HUDEP-2 (cell line): Measurements from ENCODE around the gene TVP23A.

Experiments used
- DNase-seq, 76 experiments: peaks; one replicate each; lab custom pipeline; 2025; ENCODE audit not compliant: unreplicated experiment in 76 of 76; lab: John Stamatoyannopoulos, UW

Gene TVP23A

GRCh38 chr16:10817963-10818941 is at the start of gene TVP23A:
Gene TVP23A, minus strand, starts transcription at chr16:10818794. Its CDS starts 301 bp downstream, at chr16:10818493.
- no peak for DNase-seq

- no peak for DNase-seq
Observed at GRCh38 chr16:10868104-10868595, 49.6 kb upstream of the TVP23A start.

GRCh38 chr16:10867199-10867598 is 48.6 kb upstream of the TVP23A start:
- no peak for DNase-seq

- no peak for DNase-seq
Observed at GRCh38 chr16:10865991-10866966, 47.7 kb upstream of the TVP23A start.

- DNase-seq: no peak
Observed at GRCh38 chr16:10862438-10862837, 43.8 kb upstream of the TVP23A start.

GRCh38 chr16:10859658-10860057 is 41.1 kb upstream of the TVP23A start:
- DNase-seq: no peak

- no peak for DNase-seq
Observed at GRCh38 chr16:10859020-10859419, 40.4 kb upstream of the TVP23A start.

GRCh38 chr16:10858203-10858602 is 39.6 kb upstream of the TVP23A start:
- DNase-seq: no peak

- DNase-seq: no peak
Observed at GRCh38 chr16:10856042-10856441, 37.4 kb upstream of the TVP23A start.

- DNase-seq: no peak
Observed at GRCh38 chr16:10852948-10853347, 34.4 kb upstream of the TVP23A start.

GRCh38 chr16:10852286-10852685 is 33.7 kb upstream of the TVP23A start:
- no peak for DNase-seq

GRCh38 chr16:10851512-10851911 is 32.9 kb upstream of the TVP23A start:
- no peak for DNase-seq

- no peak for DNase-seq
Observed at GRCh38 chr16:10850478-10850850, 31.9 kb upstream of the TVP23A start.

GRCh38 chr16:10849736-10850477 is 31.3 kb upstream of the TVP23A start:
- no peak for DNase-seq

- no peak for DNase-seq
Observed at GRCh38 chr16:10847176-10847575, 28.6 kb upstream of the TVP23A start.

GRCh38 chr16:10846213-10846998 is 27.8 kb upstream of the TVP23A start:
- DNase-seq: no peak

- no peak for DNase-seq
Observed at GRCh38 chr16:10840703-10841102, 22.1 kb upstream of the TVP23A start.

- no peak for DNase-seq
Observed at GRCh38 chr16:10839279-10839666, 20.7 kb upstream of the TVP23A start.

- no peak for DNase-seq
Observed at GRCh38 chr16:10838621-10839278, 20.2 kb upstream of the TVP23A start.
